Endometrial microvascular endothelial cells (primary cell): ENCODE data around the gene DMRTC1B. TPM values are rescaled to one million over a fixed set of nuclear protein-coding genes. Genes with fewer than 3 reads are reported as not detected.

ENCODE experiments used
- total RNA-seq: library from RNA; depleted of rRNA; stranded (reverse); fragments of >200 nt; gene quantifications from one replicate; pipeline ENCODE4 v1.2.3, GENCODE V29; 2015; ENCODE audit errors: inconsistent ontology term

Gene DMRTC1B
- total RNA-seq, 1 donor from 2014 or later, result not detected

Other genes with a start within 250 kb of the DMRTC1B start
- 36.2 TPM for gene HDAC8, start 204.0 kb upstream of the DMRTC1B start, total RNA-seq
- gene PHKA1, start 62.6 kb upstream of the DMRTC1B start, total RNA-seq, result 10.7 TPM
- not detected for gene FAM236B, start 5.8 kb downstream of the DMRTC1B start, total RNA-seq
- gene FAM236D, start 31.3 kb downstream of the DMRTC1B start, total RNA-seq, result not detected
- gene FAM236C, start 135.7 kb downstream of the DMRTC1B start, total RNA-seq, result not detected
- not detected for gene FAM236A, start 161.3 kb downstream of the DMRTC1B start, total RNA-seq
- not detected for gene DMRTC1, start 166.9 kb downstream of the DMRTC1B start, total RNA-seq
- not detected for gene PABPC1L2B, start 226.0 kb downstream of the DMRTC1B start, total RNA-seq